Measurements from ENCODE around the gene MIPEP.
A peak's percentile ranks its signal among the peaks of the same experiment; 100 is the strongest.
"Not testable (repeated sequence)": the region's sequence is repeated elsewhere in the genome, so short reads cannot be mapped to it uniquely, and the experiment has no call there.

The MIPEP gene

GRCh38 chr13:23888658-23889614 lies at the start of gene MIPEP:
MIPEP (minus strand) TSS chr13:23889400; CDS start chr13:23889320, 80 bp downstream.
- peak; percentile 59 for DNase-seq

GRCh38 chr13:23934520-23934919 lies 45.3 kb upstream of the MIPEP start:
- no peak for DNase-seq

- DNase-seq = no peak
These were observed 39.8 kb upstream of the MIPEP start for GRCh38 chr13:23928985-23929384.

GRCh38 chr13:23923031-23923430 lies 33.8 kb upstream of the MIPEP start:
- no peak for DNase-seq

GRCh38 chr13:23922005-23922932 lies 33.1 kb upstream of the MIPEP start:
- DNase-seq = no peak

GRCh38 chr13:23921451-23921888 lies 32.3 kb upstream of the MIPEP start:
- peak; percentile 10 for DNase-seq

- no peak for DNase-seq
These were observed 29.8 kb upstream of the MIPEP start for GRCh38 chr13:23919006-23919405.

- DNase-seq = no peak
These were observed 29.0 kb upstream of the MIPEP start for GRCh38 chr13:23918208-23918607.

GRCh38 chr13:23915308-23915707 lies 26.1 kb upstream of the MIPEP start:
- no peak for DNase-seq

GRCh38 chr13:23912469-23912868 lies 23.3 kb upstream of the MIPEP start:
- no peak for DNase-seq

GRCh38 chr13:23909606-23910005 lies 20.4 kb upstream of the MIPEP start:
- no peak for DNase-seq

GRCh38 chr13:23905766-23906165 lies 16.6 kb upstream of the MIPEP start:
- no peak for DNase-seq

- DNase-seq = no peak
These were observed 14.7 kb upstream of the MIPEP start for GRCh38 chr13:23903906-23904280.

- DNase-seq = no peak
These were observed 14.0 kb upstream of the MIPEP start for GRCh38 chr13:23902975-23903905.

GRCh38 chr13:23901365-23901764 lies 12.2 kb upstream of the MIPEP start:
- no peak for DNase-seq

GRCh38 chr13:23899555-23899954 lies 10.4 kb upstream of the MIPEP start:
- DNase-seq = no peak

- no peak for DNase-seq
These were observed 8.9 kb upstream of the MIPEP start for GRCh38 chr13:23898101-23898500.

GRCh38 chr13:23897452-23897919 lies 8.3 kb upstream of the MIPEP start, which contains the start of gene C1QTNF9B:
C1QTNF9B (minus strand) TSS chr13:23897502.
- not testable (repeated sequence) for DNase-seq

GRCh38 chr13:23894746-23895145 lies 5.5 kb upstream of the MIPEP start:
- not testable (repeated sequence) for DNase-seq

- DNase-seq = not testable (repeated sequence)
These were observed 4.6 kb upstream of the MIPEP start for GRCh38 chr13:23893791-23894190.

- no peak for DNase-seq
These were observed 711 bp upstream of the MIPEP start for GRCh38 chr13:23889615-23890607.
